Esophagus squamous epithelium (tissue), 5 donors: ENCODE data around the gene PTPN14. TPM values are rescaled to one million over a fixed set of nuclear protein-coding genes. Genes with fewer than 3 reads are reported as not detected.
A peak's percentile ranks its signal among the peaks of the same experiment; 100 is the strongest.

Experiments used
- DNase-seq: peaks from one replicate; lab custom pipeline; 2025; lab: John Stamatoyannopoulos, UW
- H3K27ac ChIP-seq, 4 donors: fragments of 200-600 bp; sonication (generic); one replicate each; pipeline ENCODE4 v1.5.1; 2016 to 2019; ENCODE audit warnings: mild to moderate bottlenecking in 1 of 4
- H3K27me3 ChIP-seq, 4 donors: fragments of 200-600 bp; sonication (generic); 1 replicate in 3 of 4; 2 replicates in 1 of 4; pipeline versions ENCODE4 v1.5.1 to v1.6.0; 2017 to 2021; ENCODE audit warnings: antibody characterized with exemption in 1 of 4
- H3K36me3 ChIP-seq, 3 donors: fragments of 200-600 bp; sonication (generic); one replicate each; pipeline ENCODE4 v1.5.1; 2016 to 2019
- H3K4me1 ChIP-seq, 3 donors: fragments of 200-600 bp; sonication (generic); one replicate each; pipeline ENCODE4 v1.5.1; 2017 to 2019
- H3K4me3 ChIP-seq, 4 donors: fragments of 200-600 bp; sonication (generic); 1 replicate in 3 of 4; 2 replicates in 1 of 4; pipeline ENCODE4 v1.5.1; 2016 to 2019; ENCODE audit warnings: mild to moderate bottlenecking in 2 of 4, moderate library complexity in 1 of 4
- H3K9me3 ChIP-seq, 3 donors: fragments of 200-600 bp; sonication (generic); one replicate each; pipeline ENCODE4 v1.5.1; 2016 to 2019
- POLR2A ChIP-seq, 4 donors: fragments of 450-650 bp; IDR thresholded peaks; one replicate each; pipeline ENCODE4 v1.6.1; 2017; ENCODE audit warnings: antibody characterized with exemption in 4 of 4, mild to moderate bottlenecking in 4 of 4, moderate library complexity in 3 of 4
- WGBS, 2 donors: methylation state at CpG; one replicate each; pipeline ENCODE4 v1.1.5; 2018; 5-methylcytosine and 5-hydroxymethylcytosine counted together
- intact Hi-C: fragments of 100-400 bp; cut with DNase I; formaldehyde crosslinking; loops from one replicate; pipeline ENCODE4 v1.15.0; 2022
- total RNA-seq, 4 donors: library from RNA; depleted of rRNA; stranded (reverse); fragments of >200 nt; gene quantifications; one replicate each; pipeline ENCODE4 v1.1.0, GENCODE V29; 2016
- TF ChIP-seq, protein P1 (sequence below), 6 experiments: fragments of 450-650 bp in 4 of 6; fragments of 200-600 bp in 2 of 6; sonication (generic) in 2 of 6; IDR thresholded peaks; one replicate each; pipeline ENCODE4 v1.5.1; 2016 to 2019; ENCODE audit warnings: antibody characterized with exemption in 6 of 6, mild to moderate bottlenecking in 4 of 6, moderate library complexity in 4 of 6
- donor health status: DM: yes; HTN: yes; CAD: no.

PTPN14 gene
- total RNA-seq, 4 donors from 2014 or later: 14.4 to 28.8 (median 15.7) TPM

DNA sequence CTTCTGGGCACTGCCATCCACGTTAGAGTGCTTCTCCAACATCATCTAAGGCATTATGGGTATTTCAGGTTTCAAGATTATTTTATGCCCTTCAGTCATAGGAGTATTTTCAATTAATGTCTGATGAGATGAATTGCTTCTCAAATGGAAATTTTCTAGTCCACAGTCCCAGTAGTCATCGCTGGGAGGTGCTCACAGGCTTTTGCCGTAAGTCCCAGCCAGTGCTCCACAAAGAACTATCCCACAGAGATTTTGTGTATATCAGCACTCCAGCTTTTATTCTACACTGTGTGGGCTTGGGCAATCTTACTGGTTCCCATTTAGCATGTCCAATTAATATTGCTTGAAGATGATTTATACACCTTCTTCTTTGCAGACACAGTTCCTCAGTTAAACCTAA is 209.5 kb downstream of the PTPN14 start:
- DNase-seq: no peak
- WGBS, 2 donors: 83 to 94% methylated on average over 3 of the region's 3 CpGs
- H3K4me1 ChIP-seq: peaks cover 0 to 12% (median 0%) of the 10 kb centered on the region in 3 donors
- H3K27ac ChIP-seq: no peak overlapping the region
- H3K27me3 ChIP-seq: no peaks in the 10 kb centered on the region
- H3K4me3 ChIP-seq: no peak overlapping the region
- TF ChIP-seq POLR2A (IDR thresholded peaks at IDR 0.05): no peak
- TF ChIP-seq, protein P1, sequence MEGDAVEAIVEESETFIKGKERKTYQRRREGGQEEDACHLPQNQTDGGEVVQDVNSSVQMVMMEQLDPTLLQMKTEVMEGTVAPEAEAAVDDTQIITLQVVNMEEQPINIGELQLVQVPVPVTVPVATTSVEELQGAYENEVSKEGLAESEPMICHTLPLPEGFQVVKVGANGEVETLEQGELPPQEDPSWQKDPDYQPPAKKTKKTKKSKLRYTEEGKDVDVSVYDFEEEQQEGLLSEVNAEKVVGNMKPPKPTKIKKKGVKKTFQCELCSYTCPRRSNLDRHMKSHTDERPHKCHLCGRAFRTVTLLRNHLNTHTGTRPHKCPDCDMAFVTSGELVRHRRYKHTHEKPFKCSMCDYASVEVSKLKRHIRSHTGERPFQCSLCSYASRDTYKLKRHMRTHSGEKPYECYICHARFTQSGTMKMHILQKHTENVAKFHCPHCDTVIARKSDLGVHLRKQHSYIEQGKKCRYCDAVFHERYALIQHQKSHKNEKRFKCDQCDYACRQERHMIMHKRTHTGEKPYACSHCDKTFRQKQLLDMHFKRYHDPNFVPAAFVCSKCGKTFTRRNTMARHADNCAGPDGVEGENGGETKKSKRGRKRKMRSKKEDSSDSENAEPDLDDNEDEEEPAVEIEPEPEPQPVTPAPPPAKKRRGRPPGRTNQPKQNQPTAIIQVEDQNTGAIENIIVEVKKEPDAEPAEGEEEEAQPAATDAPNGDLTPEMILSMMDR (IDR thresholded peaks at IDR 0.05): no peak
- intact Hi-C loops: no loop called here
- peaks cover 0 to 43% (median 0%) of the 10 kb centered on the region in 3 donors for H3K36me3 ChIP-seq
- peaks cover 0 to 3% (median 0%) of the 10 kb centered on the region in 3 donors for H3K9me3 ChIP-seq

DNA sequence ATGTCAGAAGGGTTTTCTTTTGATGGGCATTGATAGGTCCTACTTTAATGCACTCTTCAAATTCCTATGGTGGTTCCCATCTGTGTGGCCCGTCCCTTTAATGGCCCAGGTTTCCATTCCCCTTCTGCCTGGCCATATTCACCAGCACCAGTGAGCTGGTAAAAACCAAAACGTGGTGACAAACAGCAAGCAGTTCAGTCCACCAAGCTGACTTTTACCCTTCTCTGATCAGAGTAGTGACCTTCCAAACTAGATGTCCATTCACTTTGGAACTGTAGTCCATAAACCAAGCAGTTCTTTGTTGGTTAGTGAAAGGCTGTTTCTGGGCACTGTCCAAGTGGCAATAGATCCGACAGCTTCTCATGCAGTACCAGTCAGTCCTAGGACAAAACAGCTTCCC is 209.9 kb downstream of the PTPN14 start:
- no peak for DNase-seq
- no peaks in the 10 kb centered on the region for H3K27me3 ChIP-seq
- intact Hi-C loops: no loop called here
- H3K4me3 ChIP-seq: no peak overlapping the region
- TF ChIP-seq POLR2A (IDR thresholded peaks at IDR 0.05): no peak
- TF ChIP-seq, protein P1 (IDR thresholded peaks at IDR 0.05): no peak
- peaks cover 0 to 3% (median 0%) of the 10 kb centered on the region in 3 donors for H3K9me3 ChIP-seq
- H3K36me3 ChIP-seq: peaks cover 0 to 38% (median 0%) of the 10 kb centered on the region in 3 donors
- H3K4me1 ChIP-seq: peaks cover 0 to 12% (median 0%) of the 10 kb centered on the region in 3 donors
- 79 to 87% methylated on average over 3 of the region's 3 CpGs for WGBS, 2 donors
- H3K27ac ChIP-seq: no peak overlapping the region

DNA sequence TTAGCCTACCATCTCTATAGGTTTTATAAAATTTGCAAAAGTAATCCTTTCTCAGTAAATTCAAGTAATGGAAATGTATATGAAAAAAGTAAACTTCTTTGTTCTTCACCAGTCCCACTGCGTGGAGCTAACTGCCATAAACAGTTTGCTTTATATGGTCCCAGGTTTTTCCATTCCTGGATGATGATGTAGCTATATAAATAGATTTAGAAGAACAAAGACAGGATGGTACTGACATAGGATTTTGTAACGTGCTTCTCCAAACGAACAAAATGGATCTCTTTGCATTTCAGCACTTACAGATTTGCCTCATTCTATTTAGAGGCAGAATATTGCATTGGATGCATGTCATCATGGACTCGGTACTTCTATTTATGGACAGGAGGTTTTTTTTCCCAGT is 213.2 kb downstream of the PTPN14 start:
- 61 to 66% methylated on average over 4 of the region's 4 CpGs for WGBS, 2 donors
- peak overlapping the region in 2 of 4 donors; percentile 26 to 36 for H3K27ac ChIP-seq
- peaks cover 0 to 22% (median 0%) of the 10 kb centered on the region in 3 donors for H3K36me3 ChIP-seq
- H3K27me3 ChIP-seq: no peaks in the 10 kb centered on the region
- no peak overlapping the region for H3K4me3 ChIP-seq
- DNase-seq: no peak
- H3K9me3 ChIP-seq: no peaks in the 10 kb centered on the region
- intact Hi-C loops: no loop called here
- TF ChIP-seq, protein P1 (IDR thresholded peaks at IDR 0.05): no peak
- no peak for TF ChIP-seq POLR2A (IDR thresholded peaks at IDR 0.05)
- peaks cover 0 to 14% (median 2%) of the 10 kb centered on the region in 3 donors for H3K4me1 ChIP-seq

DNA sequence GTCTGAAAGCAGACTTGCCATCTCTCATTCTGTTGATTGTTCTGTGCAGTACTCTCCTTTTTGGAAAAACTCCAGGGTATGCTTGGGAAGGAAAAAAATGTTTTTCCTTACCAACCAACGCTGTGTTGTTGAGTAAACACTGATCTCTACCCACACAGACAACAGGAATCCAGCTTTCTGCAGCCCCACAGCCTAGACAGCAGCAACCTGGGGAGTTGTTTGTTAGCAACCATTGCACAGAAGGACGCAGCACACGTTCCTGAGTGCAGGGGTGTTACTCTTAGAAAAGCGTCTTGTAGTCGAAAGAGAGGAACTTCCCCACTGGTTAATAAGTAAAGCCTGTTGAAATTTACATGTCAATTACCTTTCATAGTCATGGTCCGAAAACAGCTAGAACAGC is 213.9 kb downstream of the PTPN14 start:
- peak overlapping the region in 2 of 4 donors; percentile 26 to 36 for H3K27ac ChIP-seq
- WGBS, 2 donors: 27 to 42% methylated on average over 6 of the region's 6 CpGs
- DNase-seq: no peak
- intact Hi-C loops: no loop called here
- H3K4me3 ChIP-seq: no peak overlapping the region
- no peaks in the 10 kb centered on the region for H3K27me3 ChIP-seq
- H3K9me3 ChIP-seq: no peaks in the 10 kb centered on the region
- peaks cover 0 to 19% (median 0%) of the 10 kb centered on the region in 3 donors for H3K36me3 ChIP-seq
- TF ChIP-seq, protein P1 (IDR thresholded peaks at IDR 0.05): no peak
- no peak for TF ChIP-seq POLR2A (IDR thresholded peaks at IDR 0.05)
- peaks cover 0 to 18% (median 4%) of the 10 kb centered on the region in 3 donors for H3K4me1 ChIP-seq

DNA sequence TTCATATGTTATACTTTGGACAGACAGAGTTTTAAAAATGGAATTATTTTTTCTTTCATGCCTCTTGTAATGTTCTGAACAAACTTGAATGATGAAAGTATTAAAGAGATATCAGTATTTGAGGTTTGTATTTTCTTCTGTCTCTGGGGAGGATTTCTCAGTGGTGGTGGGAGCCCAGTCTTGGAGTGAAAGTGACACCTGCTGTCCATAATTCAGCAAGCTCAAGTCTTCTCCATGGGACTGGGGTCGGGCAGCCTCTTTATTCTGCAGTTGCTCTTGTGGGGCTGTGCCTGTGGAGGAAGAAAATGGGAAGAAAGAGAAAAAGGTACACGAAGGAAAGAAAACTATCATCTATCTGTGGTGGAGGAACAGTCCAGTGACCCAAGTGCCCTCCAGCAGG is 214.4 kb downstream of the PTPN14 start:
- intact Hi-C loops: no loop called here
- H3K4me1 ChIP-seq: peaks cover 0 to 22% (median 4%) of the 10 kb centered on the region in 3 donors

More for the DNA sequence above, 214.4 kb downstream of the PTPN14 start:
- WGBS, 2 donors: 37 to 60% methylated on average over 2 of the region's 2 CpGs
- Histone ChIP-seq H3K9me3 (no peaks in the 10 kb centered on the region), H3K27ac (peak overlapping the region in 2 of 4 donors; percentile 26 to 36), H3K36me3 (peaks cover 0 to 19% (median 0%) of the 10 kb centered on the region in 3 donors), H3K4me3 (no peak overlapping the region), H3K27me3 (no peaks in the 10 kb centered on the region)
- no peak for TF ChIP-seq POLR2A (IDR thresholded peaks at IDR 0.05)
- DNase-seq: no peak
